Kidney (tissue), 14 donors: Measurements from ENCODE around the gene FITM1. TPM values are rescaled to one million over a fixed set of nuclear protein-coding genes. Genes with fewer than 3 reads are reported as not detected.

Experiments
- DNase-seq, 5 donors: peaks; one replicate each; pipeline ENCODE4 v3.0.0-alpha.2; 2013 to 2020
- FAIRE-seq: peaks from 2 replicates; lab custom pipeline; 2012; peaks lifted over from hg19 to GRCh38; lab: Jason Lieb, UNC
- H3K27ac ChIP-seq, 2 donors: one replicate each; pipeline ENCODE4 v1.7.0; 2013; ENCODE audit warnings: low read depth in 2 of 2, low read length in 2 of 2, inconsistent platforms in 1 of 2
- H3K27me3 ChIP-seq: one replicate; pipeline ENCODE4 v1.7.1; 2013; ENCODE audit warnings: low read length, inconsistent platforms; ENCODE audit not compliant: control insufficient read depth, insufficient read depth
- H3K36me3 ChIP-seq, 3 donors: one replicate each; pipeline versions ENCODE4 v1.7.0 to v1.7.1; 2013; ENCODE audit warnings: low read length in 3 of 3, control low read depth in 1 of 3, inconsistent platforms in 1 of 3; ENCODE audit not compliant: insufficient read depth in 3 of 3, control insufficient read depth in 2 of 3
- H3K4me1 ChIP-seq, 3 donors: one replicate each; pipeline versions ENCODE4 v1.7.0 to v1.7.1; 2013; ENCODE audit warnings: low read length in 3 of 3, inconsistent platforms in 1 of 3, low read depth in 1 of 3; ENCODE audit not compliant: control insufficient read depth in 2 of 3, insufficient read depth in 2 of 3
- H3K4me3 ChIP-seq, 3 donors: one replicate each; pipeline versions ENCODE4 v1.7.0 to v1.8.1; 2013; ENCODE audit warnings: low read length in 3 of 3, control low read depth in 1 of 3, inconsistent platforms in 1 of 3
- H3K9ac ChIP-seq, 3 donors: one replicate each; pipeline versions ENCODE4 v1.7.0 to v1.7.1; 2013; ENCODE audit warnings: low read length in 3 of 3, control low read depth in 1 of 3, inconsistent platforms in 1 of 3
- H3K9me3 ChIP-seq, 3 donors: one replicate each; pipeline versions ENCODE4 v1.7.0 to v1.7.1; 2013; ENCODE audit warnings: low read length in 3 of 3, control low read depth in 1 of 3, inconsistent platforms in 1 of 3; ENCODE audit not compliant: control insufficient read depth in 2 of 3, insufficient read depth in 1 of 3
- intact Hi-C: fragments of 100-400 bp; cut with DNase I; formaldehyde crosslinking; loops from one replicate; pipeline ENCODE4 v1.11.1; 2022
- polyA plus RNA-seq: library from polyadenylated mRNA; stranded (reverse); fragments of 350-450 nt; fragmentation: Illumina TruSeq; extraction: RNeasy Lipid Tissue Mini Kit (QIAGEN cat#74804); gene quantifications from one replicate; pipeline ENCODE4 v1.2.3, GENCODE V29; 2014; ENCODE audit warnings: low read depth, low replicate concordance; ENCODE audit not compliant: insufficient read depth
- total RNA-seq: library from RNA; stranded (reverse); fragmentation: NEBNext Ultra II Directional; extraction: Animal tissue kit (Norgen Biotek cat#: 25700); gene quantifications from one replicate; pipeline ENCODE4 v1.2.1, GENCODE V29; 2021
- TF ChIP-seq, protein P1 (sequence below): IDR thresholded peaks from 3 replicates; pipeline ENCODE4 v1.5.1; 2012; ENCODE audit warnings: mild to moderate bottlenecking, moderate library complexity, borderline replicate concordance; ENCODE audit not compliant: insufficient read depth; ENCODE audit errors: extremely low read depth
- donor health status: control.
- donor health status: control.
- donor health status: control.
- donor health status: control.
- donor health status: control.
- donor health status: DM: yes; HTN: yes; CAD: no.
- donor health status: Normal renal cell carcinoma (clear cell type).

FITM1 gene
- total and polyA plus RNA-seq, 2 donors from 2014 or later, result 1.2 to 1.3 TPM

DNA sequence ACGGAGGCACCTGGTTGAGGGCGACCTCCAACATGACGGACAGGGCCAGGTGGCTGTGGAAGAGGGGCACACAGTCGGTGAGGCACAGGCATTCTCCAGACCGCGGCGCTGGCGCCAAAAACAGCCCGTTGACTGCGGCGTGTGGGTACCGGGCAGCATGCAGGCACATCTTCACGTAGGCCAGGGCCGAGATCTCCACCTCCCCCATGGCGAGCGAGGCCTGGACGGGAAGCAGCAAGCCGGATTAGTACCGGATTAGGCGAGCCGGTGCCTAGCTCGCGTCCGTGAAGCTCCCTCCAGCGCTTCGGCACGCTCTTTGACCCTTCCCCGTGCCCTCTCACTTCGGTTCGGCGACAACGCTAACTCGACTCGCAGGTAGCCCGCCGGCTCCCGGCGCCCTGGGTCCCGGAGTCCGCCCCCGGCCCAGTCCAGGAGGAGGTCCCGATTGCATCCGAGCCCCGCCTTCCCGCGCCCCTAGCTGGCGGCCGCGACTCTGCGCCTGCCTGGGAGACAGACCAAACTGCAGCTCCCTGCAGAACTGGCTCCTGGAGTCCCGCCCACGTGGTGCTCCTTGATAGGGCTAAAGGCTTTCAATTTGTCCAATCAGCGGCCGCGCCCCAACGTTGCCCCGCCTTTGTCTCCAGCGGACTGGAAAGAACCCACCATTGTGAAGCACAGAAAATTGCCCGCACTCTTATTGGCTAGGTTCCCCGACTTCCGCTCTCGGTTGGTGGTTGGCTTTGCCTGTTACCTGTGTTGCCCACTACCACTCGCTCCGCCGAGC lies 10.8 kb downstream of the FITM1 start, which contains the start of gene EMC9:
EMC9 (minus strand) TSS at position 495 of the 784 bp plus-strand sequence; CDS start at position 208, 287 bp downstream.
- Histone ChIP-seq H3K9me3 (no peaks in the 10 kb centered on the region), H3K4me3 (peak within 1 kb of the TSS; percentile 92 to 97 (median 92)), H3K36me3 (peaks cover 0 to 23% (median 14%) of the 10 kb centered on the region in 3 donors), H3K4me1 (peaks cover 2 to 47% (median 21%) of the 10 kb centered on the region in 3 donors), H3K9ac (peak within 1 kb of the TSS; percentile 82 to 96 (median 85)), H3K27ac (peak within 1 kb of the TSS; percentile 95), H3K27me3 (no peaks in the 10 kb centered on the region)
- peak; percentile 76 for FAIRE-seq
- peak; percentile 100 for DNase-seq
- intact Hi-C loops, result no loop called here
- TF ChIP-seq, protein P1, sequence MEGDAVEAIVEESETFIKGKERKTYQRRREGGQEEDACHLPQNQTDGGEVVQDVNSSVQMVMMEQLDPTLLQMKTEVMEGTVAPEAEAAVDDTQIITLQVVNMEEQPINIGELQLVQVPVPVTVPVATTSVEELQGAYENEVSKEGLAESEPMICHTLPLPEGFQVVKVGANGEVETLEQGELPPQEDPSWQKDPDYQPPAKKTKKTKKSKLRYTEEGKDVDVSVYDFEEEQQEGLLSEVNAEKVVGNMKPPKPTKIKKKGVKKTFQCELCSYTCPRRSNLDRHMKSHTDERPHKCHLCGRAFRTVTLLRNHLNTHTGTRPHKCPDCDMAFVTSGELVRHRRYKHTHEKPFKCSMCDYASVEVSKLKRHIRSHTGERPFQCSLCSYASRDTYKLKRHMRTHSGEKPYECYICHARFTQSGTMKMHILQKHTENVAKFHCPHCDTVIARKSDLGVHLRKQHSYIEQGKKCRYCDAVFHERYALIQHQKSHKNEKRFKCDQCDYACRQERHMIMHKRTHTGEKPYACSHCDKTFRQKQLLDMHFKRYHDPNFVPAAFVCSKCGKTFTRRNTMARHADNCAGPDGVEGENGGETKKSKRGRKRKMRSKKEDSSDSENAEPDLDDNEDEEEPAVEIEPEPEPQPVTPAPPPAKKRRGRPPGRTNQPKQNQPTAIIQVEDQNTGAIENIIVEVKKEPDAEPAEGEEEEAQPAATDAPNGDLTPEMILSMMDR, result peak; percentile 37

DNA sequence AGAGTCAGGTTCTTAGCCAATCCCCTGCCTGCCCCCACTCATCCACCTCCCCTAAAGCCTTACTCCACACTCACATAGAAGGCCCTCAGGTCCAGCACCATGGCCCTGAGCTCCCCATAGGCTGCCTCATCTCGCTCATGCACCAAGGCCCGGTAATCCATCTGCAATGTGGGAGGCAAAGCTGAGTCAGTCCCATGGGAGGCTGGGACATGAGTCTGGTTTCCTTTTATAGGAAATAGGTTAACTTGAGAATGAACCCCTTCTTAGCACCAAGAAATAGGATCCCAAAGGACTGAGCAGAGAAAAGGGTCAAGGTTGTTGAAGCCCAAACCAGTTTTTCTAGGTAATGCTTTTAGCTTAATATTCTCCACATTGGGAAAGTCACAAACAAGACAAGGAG lies 13.1 kb downstream of the FITM1 start:
- DNase-seq (no peak), FAIRE-seq (no peak)
- H3K9me3 ChIP-seq, result no peaks in the 10 kb centered on the region
- peaks cover 0 to 9% (median 5%) of the 10 kb centered on the region in 3 donors for H3K36me3 ChIP-seq
- H3K9ac ChIP-seq, result no peak overlapping the region
- H3K27me3 ChIP-seq, result no peaks in the 10 kb centered on the region
- H3K4me1 ChIP-seq, result peaks cover 2 to 36% (median 11%) of the 10 kb centered on the region in 3 donors
- TF ChIP-seq, protein P1, result no peak
- intact Hi-C loops, result no loop called here
- no peak overlapping the region for H3K4me3 ChIP-seq
- H3K27ac ChIP-seq, result no peak overlapping the region

DNA sequence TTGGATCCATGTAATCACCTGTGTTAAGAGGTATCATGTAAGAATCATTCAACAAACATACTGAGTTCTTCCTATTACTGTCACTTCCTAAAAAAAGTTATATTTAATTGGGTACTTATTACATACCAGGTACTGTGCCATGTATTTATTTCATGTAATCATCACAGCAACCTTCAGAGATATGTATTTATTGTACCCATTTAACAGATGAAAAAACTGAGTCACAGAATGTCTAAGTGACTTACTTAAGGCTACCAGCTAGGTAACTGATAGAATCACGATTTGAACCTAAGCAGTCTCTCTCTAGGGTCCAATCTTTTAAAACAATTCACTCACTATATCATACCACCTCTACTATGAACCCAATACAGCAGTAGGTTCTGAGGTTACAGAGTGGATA lies 14.0 kb downstream of the FITM1 start:
- no peak for FAIRE-seq
- H3K4me3 ChIP-seq, result no peak overlapping the region
- H3K4me1 ChIP-seq, result peaks cover 2 to 35% (median 11%) of the 10 kb centered on the region in 3 donors

More for the DNA sequence above, 14.0 kb downstream of the FITM1 start:
- H3K9ac ChIP-seq, result peak overlapping the region in 1 of 3 donors; percentile 9
- no peak for DNase-seq
- no peak overlapping the region for H3K27ac ChIP-seq
- no peaks in the 10 kb centered on the region for H3K27me3 ChIP-seq
- H3K9me3 ChIP-seq, result no peaks in the 10 kb centered on the region
- intact Hi-C loops, result no loop called here
- H3K36me3 ChIP-seq, result peaks cover under 1 to 4% (median 3%) of the 10 kb centered on the region in 3 donors
- TF ChIP-seq, protein P1, result no peak
